NAMALWA (cell line): ENCODE results near the gene MYO5B.

Source experiments
- DNase-seq: peaks from one replicate; pipeline ENCODE4 v3.0.0-alpha.2; 2015; ENCODE audit warnings: low spot score

Gene MYO5B

DNA sequence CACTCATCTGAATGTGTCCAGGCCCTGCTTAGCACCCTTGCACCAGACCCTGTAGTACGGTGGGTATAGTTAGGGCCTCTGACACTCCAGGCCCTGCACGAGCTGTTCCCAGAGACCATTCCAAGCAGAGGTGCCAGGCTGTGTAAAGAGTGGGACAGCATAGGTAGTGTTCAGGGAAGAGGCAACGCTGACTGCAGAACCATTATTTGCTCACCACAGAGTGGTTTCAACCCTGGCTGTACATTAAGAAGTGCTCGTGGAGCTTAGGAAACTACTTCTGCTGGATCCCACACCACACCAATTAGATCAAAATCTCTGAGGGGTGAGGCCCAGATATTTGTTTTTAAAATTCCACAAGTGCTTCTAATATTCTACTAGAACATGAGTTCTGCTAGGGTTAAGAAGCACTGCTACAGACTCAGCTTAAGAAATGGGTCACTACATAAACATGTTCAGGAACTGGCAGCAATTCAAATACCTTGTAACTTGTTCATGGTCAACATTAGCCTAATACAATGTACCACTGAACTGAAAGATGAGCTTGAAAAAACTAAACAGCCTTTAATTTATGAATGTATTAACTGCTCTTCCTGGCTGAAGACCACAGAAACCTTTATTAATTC lies 183.0 kb downstream of the MYO5B start:
- no peak for DNase-seq

- DNase-seq: peak; percentile 79
Measured at GRCh38 chr18:50009773-50010335, 185.1 kb downstream of the MYO5B start.

GRCh38 chr18:50008306-50008705 lies 186.6 kb downstream of the MYO5B start:
- DNase-seq: no peak

GRCh38 chr18:50006470-50007046 lies 188.4 kb downstream of the MYO5B start:
- DNase-seq: no peak

DNA sequence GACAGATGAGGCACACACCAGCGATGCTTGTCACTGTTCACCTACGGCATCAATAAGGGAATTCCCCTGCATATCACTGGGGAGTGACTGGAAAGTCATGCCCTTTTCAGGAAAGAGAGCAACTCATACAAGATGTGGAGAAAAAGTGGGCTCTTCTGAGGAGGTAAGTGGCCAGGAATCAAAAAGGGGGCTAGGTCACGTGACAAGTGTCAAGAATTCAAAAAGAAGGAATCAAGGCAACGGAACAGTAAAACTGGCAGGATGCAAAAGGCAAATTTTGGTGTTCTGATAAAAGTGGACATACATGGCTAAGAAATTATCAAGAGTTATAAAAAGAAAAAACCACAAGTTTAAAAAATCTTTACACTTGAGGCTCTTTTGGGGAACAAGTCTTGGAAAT lies 190.9 kb downstream of the MYO5B start:
- no peak for DNase-seq

DNA sequence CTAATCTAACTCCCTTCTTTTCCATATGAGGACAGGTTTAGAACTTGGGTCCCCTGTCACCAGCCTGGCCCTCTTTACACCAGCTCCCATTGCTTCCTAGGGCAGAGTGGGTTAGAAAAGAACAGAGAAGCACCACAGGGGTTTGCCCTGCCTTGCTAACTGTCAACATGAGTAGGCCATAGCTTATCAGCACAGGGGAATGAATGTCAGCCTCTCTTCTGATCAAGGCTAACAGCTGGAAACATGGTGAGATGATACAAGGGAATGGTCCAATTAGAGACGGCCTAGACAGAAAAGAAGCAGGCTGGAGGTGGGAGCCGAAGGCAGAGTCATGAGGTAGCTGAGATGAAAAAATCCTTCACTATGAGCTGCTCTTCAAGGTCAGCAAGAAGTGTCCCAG lies 192.2 kb downstream of the MYO5B start:
- DNase-seq: no peak

DNA sequence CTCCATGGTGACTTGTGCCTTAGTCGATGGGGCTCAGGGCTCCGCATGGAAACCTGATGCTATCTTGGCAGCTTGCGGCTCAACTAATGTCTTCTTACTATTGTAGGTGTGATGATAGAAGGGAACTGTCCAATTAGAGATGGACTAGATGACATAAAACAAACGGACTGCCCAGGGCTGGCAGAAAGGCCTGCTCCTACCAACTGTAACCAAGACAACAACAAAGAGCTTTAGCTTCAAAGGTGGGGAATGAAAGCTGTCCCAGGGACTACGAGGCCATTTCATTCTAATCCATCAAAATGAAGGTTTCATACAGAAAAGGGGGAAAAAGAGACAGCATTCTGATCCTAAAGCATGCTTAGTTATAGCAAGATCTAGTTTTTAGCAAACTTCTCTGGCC lies 194.7 kb downstream of the MYO5B start:
- DNase-seq: no peak

DNA sequence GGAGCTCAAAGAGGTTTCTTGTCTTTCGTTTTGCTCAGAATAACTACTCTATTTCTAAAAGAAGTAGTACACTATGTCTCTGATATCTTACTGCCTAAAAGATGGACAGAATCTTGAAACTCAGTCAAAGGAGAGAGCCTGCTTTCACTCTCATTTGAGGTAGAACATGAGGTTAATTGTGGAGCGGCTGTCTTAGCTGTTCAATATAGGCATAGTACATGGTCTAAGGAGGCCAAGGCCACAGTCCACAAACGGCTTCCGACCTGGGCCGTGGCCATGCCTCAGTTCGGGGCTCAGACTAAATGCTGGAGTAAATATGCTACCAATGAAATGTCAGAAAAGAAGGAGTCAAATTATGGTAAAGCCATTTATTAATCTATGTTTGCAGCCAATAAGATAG lies 195.8 kb downstream of the MYO5B start:
- no peak for DNase-seq

GRCh38 chr18:49997558-49997957 lies 197.4 kb downstream of the MYO5B start:
- no peak for DNase-seq

- DNase-seq: no peak
Measured at GRCh38 chr18:49994410-49994809, 200.5 kb downstream of the MYO5B start.

DNA sequence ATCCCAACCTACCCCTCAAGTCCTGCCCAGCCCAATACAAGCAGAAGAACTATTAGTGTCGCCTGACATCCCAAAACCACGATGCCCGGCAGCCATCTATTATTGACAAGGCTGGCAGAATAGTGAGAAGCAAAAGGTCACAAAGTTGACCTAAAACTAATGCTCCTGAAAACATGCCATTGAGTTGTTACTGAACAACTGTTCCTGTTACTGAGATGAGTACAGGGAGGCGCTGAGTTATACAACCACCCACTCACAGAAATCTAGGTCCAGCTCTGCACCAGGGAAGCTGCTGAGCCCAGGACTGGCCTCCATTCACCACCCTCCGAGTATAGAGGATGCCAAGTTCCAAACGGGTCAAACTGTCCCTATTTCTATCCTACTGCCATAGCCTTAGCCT lies 201.6 kb downstream of the MYO5B start:
- DNase-seq: no peak

DNA sequence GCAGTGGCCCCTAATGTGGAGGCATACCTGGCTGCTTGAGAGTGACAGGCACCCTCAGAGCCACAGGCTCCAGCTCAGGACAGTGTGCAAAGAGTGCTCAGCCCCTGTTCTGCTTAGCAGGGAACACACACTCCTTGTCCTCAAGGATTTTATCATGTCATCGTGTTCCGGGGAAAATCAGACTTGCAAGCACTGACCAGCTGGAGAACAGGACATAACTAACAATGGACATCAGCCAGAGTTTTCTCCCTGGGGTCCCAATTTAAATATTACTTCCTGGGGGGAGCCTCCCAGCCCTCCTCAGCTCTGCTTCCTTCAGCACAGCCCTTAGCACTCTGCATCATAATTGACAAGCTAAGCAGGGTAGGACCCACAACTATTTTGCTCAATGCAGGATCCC lies 206.2 kb downstream of the MYO5B start:
- no peak for DNase-seq

DNA sequence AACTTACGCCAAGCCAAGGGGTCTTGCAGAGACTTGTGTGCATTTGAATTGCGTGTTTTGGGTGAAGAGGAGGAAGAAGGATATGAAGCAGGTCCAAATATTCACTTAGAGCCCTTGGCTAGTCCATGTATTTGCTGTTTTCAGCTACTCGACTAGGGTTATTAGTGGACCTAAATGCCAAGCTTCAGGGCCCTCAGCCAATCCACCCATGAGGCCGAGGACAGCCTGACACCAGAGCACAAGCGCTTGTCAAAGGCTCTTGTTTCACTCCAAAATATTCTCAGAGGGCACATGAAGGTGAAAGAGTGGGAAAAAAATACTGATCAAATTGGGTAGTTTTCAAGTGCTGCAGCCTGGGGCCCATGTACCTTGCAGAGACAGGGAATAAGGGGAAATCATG lies 206.8 kb downstream of the MYO5B start:
- DNase-seq: no peak

DNA sequence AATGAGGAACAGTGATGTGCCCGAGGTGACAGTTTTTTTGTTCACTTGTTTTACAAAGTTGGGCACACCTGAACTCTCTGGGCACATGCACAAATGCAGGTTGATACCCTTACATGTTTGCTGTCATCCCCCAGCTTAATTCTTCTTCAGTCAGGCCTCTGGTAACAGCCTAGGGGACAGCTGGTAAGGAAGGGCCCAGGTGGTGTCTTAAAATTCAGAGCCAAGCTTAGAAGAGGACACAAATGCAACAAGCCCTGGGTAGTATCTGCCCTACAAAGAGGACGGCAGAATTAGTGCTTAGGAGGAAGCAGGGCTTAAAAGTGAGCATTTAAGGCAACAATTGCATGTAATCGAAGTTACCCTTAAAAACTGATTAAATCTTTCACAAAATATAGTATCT lies 209.7 kb downstream of the MYO5B start:
- no peak for DNase-seq

GRCh38 chr18:49980896-49981295 lies 214.1 kb downstream of the MYO5B start:
- DNase-seq: no peak

DNA sequence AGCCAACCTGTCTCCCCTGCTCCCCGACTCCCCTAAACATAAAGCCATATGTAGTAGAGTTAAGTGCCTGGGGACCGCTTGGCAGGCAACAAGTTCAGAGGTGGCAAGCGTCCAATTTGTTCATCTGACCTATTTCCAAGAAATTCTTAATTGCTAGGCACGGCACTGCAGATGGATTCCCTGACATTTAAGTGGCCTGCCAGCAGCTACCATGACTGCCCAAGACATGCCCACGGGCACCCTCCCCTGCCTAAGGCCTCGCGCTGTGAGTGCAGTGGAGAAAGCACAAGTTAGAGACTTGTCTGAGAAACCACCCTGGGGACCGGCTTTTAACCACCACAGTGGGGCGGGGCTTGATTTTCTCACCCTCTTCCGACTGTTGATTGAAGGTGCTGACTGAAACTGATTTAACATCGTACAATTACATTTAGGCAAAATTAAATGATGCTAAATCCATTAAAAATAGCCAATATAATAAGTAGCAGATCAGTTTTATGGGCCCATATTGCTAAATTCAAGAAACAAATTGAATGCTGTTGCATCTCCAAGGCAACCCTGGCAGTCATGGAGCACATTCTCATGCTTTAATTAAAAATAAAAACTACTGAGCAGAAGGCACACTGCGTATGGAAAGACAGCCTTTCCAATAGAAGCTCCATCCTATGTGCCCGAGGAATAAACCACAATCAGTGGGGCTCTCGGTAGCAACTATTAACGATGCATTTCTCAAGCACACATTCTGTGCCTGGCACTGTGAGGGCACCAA lies 218.0 kb downstream of the MYO5B start:
- no peak for DNase-seq

GRCh38 chr18:49976001-49976400 lies 218.9 kb downstream of the MYO5B start:
- no peak for DNase-seq

- DNase-seq: no peak
Measured at GRCh38 chr18:49974079-49974478, 220.9 kb downstream of the MYO5B start.

- no peak for DNase-seq
Measured at GRCh38 chr18:49973592-49973991, 221.4 kb downstream of the MYO5B start.

DNA sequence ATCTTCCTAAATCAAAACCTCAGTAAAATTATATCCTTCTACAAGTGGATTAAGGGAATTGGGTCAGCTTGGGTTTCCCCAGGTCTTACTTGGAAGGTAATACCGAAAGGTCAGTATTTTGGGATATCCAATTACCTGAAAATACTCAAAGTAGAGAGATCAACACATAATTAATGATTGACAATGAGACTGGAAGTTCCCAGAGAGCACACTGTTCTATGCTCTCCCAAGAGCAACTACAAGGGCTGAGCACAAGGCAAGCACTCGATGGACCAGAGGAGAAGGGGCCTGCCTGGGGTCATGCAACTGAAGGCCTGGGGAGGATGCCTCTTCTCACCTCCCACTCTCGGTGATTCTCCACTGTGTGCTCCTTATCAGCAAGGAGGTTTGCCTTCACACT lies 222.4 kb downstream of the MYO5B start:
- no peak for DNase-seq

DNA sequence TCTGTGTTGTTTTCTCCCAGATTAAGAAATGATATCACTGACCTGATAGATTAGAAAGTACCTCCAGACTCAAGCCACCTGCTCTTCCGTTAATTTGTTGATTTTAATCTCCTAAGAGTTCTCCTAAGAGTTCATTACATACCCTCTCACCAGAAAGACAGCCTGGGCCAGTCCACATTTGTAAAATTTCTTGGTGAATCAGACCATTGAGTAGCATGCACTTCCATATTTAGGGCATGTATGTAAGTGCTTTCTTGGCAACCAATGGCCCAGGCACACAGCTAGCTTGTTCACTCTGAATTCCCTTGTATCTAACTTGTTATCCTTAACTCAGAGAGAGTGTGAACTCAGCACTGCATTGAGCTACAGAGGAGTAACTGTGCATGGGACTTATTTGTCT lies 223.5 kb downstream of the MYO5B start:
- no peak for DNase-seq

DNA sequence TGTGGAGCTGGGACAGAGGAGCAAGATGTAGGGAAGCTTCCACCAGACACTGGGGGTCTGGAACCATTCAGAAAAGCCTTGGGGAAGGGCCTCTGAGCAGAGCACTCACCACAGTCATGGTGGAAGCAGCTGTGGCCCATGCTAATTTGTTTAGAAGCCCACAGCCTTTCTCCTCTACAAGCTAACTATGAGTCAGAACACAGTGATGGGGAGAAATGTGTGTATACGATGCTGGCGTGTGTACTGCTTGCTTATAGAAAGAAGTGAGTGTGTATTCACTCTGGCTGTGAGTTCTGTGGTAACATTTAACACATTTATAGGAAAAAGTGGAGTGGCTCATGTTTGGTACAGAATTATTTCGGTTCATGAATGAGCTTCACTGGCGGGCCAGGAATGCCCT lies 224.6 kb downstream of the MYO5B start:
- DNase-seq: no peak

DNA sequence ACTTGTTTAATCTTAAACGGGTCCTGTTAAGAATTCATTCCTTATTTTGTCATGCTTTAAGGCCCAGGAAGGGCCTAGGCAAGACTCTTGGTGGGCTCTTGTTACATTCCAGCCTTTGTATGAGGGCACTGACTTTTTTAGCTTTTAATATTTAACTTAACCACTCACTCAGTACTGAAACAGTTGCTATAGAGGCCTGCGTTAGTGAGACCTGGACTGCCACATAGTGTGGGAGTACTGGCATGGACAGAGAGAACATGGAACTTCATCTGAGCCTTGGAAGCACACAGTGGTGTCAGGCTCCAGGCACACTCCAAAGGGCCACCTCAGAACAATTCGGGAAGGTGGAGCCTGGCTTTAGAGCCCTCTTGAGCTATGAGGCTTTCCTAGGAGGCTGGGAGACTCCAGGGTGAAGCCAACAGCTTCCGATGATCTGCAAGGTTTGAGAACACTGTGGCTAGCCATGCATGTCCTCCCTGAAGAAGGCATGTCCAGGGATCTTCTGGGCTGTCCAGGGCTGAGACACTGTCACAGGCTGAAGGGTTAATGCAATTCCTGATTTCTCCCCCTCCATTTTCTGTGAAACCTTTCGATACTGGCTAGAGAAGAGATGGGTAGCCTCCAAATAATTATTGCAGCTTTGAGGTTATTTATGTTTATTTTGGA lies 226.2 kb downstream of the MYO5B start:
- DNase-seq: no peak
